GM23248 (cell line): ENCODE results near the gene CALD1.

ENCODE experiments used
- EZH2 ChIP-seq: fragments of 200-600 bp; sonication (generic); IDR thresholded peaks from 2 replicates; pipeline ENCODE4 v1.6.1; 2018; ENCODE audit warnings: antibody characterized with exemption, mild to moderate bottlenecking; ENCODE audit not compliant: insufficient read depth, poor library complexity, severe bottlenecking
- EZH2phosphoT487 ChIP-seq: fragments of 200-600 bp; sonication (generic); IDR thresholded peaks from 2 replicates; pipeline ENCODE4 v1.6.1; 2018; ENCODE audit warnings: antibody characterized with exemption, moderate library complexity, mild to moderate bottlenecking, low read depth; ENCODE audit not compliant: insufficient read depth

DNA sequence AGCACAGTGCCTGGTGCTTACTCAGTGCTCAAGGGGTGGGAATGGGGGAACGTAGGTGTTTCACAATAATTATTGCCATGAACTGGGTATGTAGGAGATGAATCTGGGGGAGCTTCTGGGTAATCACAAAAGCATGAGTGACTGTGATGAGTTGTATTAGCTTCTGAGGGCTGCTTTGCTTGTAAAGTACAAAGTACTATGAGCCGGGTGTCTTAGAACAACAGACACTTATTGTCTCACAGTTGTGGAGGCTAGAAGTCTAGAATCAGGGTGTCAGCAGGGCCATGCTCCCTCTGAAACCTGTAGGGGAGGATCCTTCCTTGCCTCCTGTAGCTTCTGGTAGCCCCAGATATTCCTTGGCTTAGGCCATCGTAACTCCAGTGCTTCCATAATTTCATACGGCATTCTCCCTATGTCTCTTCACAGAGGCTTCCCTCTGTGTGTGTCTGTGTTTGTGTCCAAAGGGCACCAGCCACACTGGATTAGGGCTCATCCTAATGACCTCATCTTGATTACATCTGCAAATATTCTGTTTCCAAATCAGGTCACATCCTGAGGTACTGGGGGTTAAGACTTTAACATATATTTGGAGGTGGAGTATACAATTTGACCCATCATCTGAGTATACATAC is 122.1 kb downstream of the CALD1 start:
- TF ChIP-seq EZH2 (no peak), EZH2phosphoT487 (no peak)
